H9 (cell line): ENCODE results near the gene PIAS1. TPM values are rescaled to one million over a fixed set of nuclear protein-coding genes. Genes with fewer than 3 reads are reported as not detected.

Source experiments
- DNase-seq: peaks from one replicate; pipeline ENCODE4 v3.0.0-alpha.2; 2017
- H2AFZ ChIP-seq: one replicate; pipeline ENCODE4 v1.6.1; 2013; ENCODE audit warnings: mild to moderate bottlenecking, low read length, control low read depth, moderate library complexity
- H2AK5ac ChIP-seq: 2 replicates; pipeline ENCODE4 v1.6.1; 2013; ENCODE audit warnings: low read length, control low read depth, mixed read lengths; ENCODE audit not compliant: insufficient read length
- H2BK120ac ChIP-seq: one replicate; pipeline ENCODE4 v1.6.1; 2013; ENCODE audit warnings: low read depth, mild to moderate bottlenecking, low read length, control low read depth, inconsistent platforms; ENCODE audit not compliant: poor library complexity, severe bottlenecking
- H2BK12ac ChIP-seq: 2 replicates; pipeline ENCODE4 v1.6.1; 2013; ENCODE audit warnings: low read length, control low read depth, mixed read lengths, low read depth; ENCODE audit not compliant: insufficient read length
- H2BK15ac ChIP-seq: 2 replicates; pipeline ENCODE4 v1.6.1; 2013; ENCODE audit warnings: low read depth, low read length, control low read depth
- H2BK20ac ChIP-seq: one replicate; pipeline ENCODE4 v1.6.1; 2013; ENCODE audit warnings: low read depth, mild to moderate bottlenecking, low read length, control low read depth, inconsistent platforms; ENCODE audit not compliant: poor library complexity, severe bottlenecking
- H2BK5ac ChIP-seq: 2 replicates; pipeline ENCODE4 v1.6.1; 2013; ENCODE audit warnings: low read length, control low read depth, mixed read lengths; ENCODE audit not compliant: insufficient read length
- H3K14ac ChIP-seq: 2 replicates; pipeline ENCODE4 v1.6.1; 2013; ENCODE audit warnings: low read length, control low read depth; ENCODE audit not compliant: insufficient read depth
- H3K18ac ChIP-seq: 2 replicates; pipeline ENCODE4 v1.6.1; 2013; ENCODE audit warnings: low read depth, mild to moderate bottlenecking, mixed read lengths, low read length, control low read depth; ENCODE audit not compliant: insufficient read length
- H3K23ac ChIP-seq: 2 replicates; pipeline ENCODE4 v1.6.1; 2013; ENCODE audit warnings: low read length, control low read depth, mixed read lengths, low read depth; ENCODE audit not compliant: insufficient read length
- H3K23me2 ChIP-seq: 2 replicates; pipeline ENCODE4 v1.6.1; 2013; ENCODE audit warnings: low read depth, mild to moderate bottlenecking, mixed read lengths, low read length, control low read depth; ENCODE audit not compliant: insufficient read length, poor library complexity, severe bottlenecking
- H3K27ac ChIP-seq: 2 replicates; pipeline ENCODE4 v1.5.1; 2013; ENCODE audit warnings: low read length, control low read depth, mixed read lengths, low read depth; ENCODE audit not compliant: insufficient read length
- H3K27me3 ChIP-seq: 2 replicates; pipeline ENCODE4 v1.6.1; 2013; ENCODE audit warnings: low read length, control low read depth, inconsistent platforms; ENCODE audit not compliant: insufficient read depth
- H3K4ac ChIP-seq: 2 replicates; pipeline ENCODE4 v1.6.1; 2013; ENCODE audit warnings: low read depth, mild to moderate bottlenecking, control low read depth, inconsistent platforms, low read length, moderate library complexity
- H3K4me1 ChIP-seq: 2 replicates; pipeline ENCODE4 v1.6.1; 2013; ENCODE audit warnings: low read length, control low read depth, inconsistent platforms; ENCODE audit not compliant: insufficient read depth
- H3K4me2 ChIP-seq: 2 replicates; pipeline ENCODE4 v1.6.1; 2013; ENCODE audit warnings: low read length, control low read depth, mixed read lengths; ENCODE audit not compliant: insufficient read length, insufficient read depth
- H3K56ac ChIP-seq: 2 replicates; pipeline ENCODE4 v1.6.1; 2013; ENCODE audit warnings: low read depth, mild to moderate bottlenecking, mixed read lengths, low read length, control low read depth; ENCODE audit not compliant: insufficient read length
- H3K79me1 ChIP-seq: 2 replicates; pipeline ENCODE4 v1.6.1; 2013; ENCODE audit warnings: low read depth, mild to moderate bottlenecking, moderate library complexity, low read length, control low read depth, inconsistent platforms; ENCODE audit not compliant: insufficient read depth, poor library complexity, severe bottlenecking
- H3K79me2 ChIP-seq: 2 replicates; pipeline ENCODE4 v1.6.1; 2013; ENCODE audit warnings: low read length, control low read depth, inconsistent platforms; ENCODE audit not compliant: insufficient read depth
- H3K9ac ChIP-seq: 2 replicates; pipeline ENCODE4 v1.6.1; 2013; ENCODE audit warnings: low read length, control low read depth, mixed read lengths; ENCODE audit not compliant: insufficient read length; ENCODE audit errors: extremely low read depth
- H3K9me3 ChIP-seq: one replicate; pipeline ENCODE4 v1.6.1; 2013; ENCODE audit warnings: low read depth, low read length, inconsistent platforms; ENCODE audit not compliant: control insufficient read depth
- H3T11ph ChIP-seq: one replicate; pipeline ENCODE4 v1.6.1; 2013; ENCODE audit warnings: mild to moderate bottlenecking, low read length, control low read depth, inconsistent platforms
- H4K20me1 ChIP-seq: one replicate; pipeline ENCODE4 v1.6.1; 2013; ENCODE audit not compliant: control insufficient read depth, insufficient read length, insufficient read depth
- H4K5ac ChIP-seq: 2 replicates; pipeline ENCODE4 v1.6.1; 2013; ENCODE audit warnings: low read depth, mild to moderate bottlenecking, mixed read lengths, low read length, control low read depth; ENCODE audit not compliant: insufficient read length
- H4K8ac ChIP-seq: replicated peaks from 2 replicates; pipeline ENCODE4 v1.6.1; 2013; ENCODE audit warnings: low read length, control low read depth, mixed read lengths, low read depth; ENCODE audit not compliant: insufficient read length
- H4K91ac ChIP-seq: 2 replicates; pipeline ENCODE4 v1.6.1; 2013; ENCODE audit warnings: low read depth, mild to moderate bottlenecking, moderate library complexity, mixed read lengths, low read length, control low read depth; ENCODE audit not compliant: insufficient read length
- H3K27ac Mint-ChIP-seq, 3 experiments: 2 replicates in 2 of 3; 3 replicates in 1 of 3; pipeline ENCODE4 v1.8.0; 2020 to 2021; ENCODE audit warnings: mixed read lengths in 3 of 3, mild to moderate bottlenecking in 1 of 3, moderate library complexity in 1 of 3
- H3K27me3 Mint-ChIP-seq: 2 replicates; pipeline ENCODE4 v1.8.0; 2021; ENCODE audit warnings: low read depth, mild to moderate bottlenecking, moderate library complexity, mixed read lengths
- H3K36me3 Mint-ChIP-seq, 3 experiments: 2 replicates in 2 of 3; 3 replicates in 1 of 3; pipeline ENCODE4 v1.8.0; 2020 to 2021; ENCODE audit warnings: low read depth in 3 of 3, mixed read lengths in 3 of 3; ENCODE audit not compliant: insufficient read depth in 1 of 3
- H3K4me1 Mint-ChIP-seq, 2 experiments: 2 replicates each; pipeline ENCODE4 v1.8.0; 2020; ENCODE audit warnings: mixed read lengths in 2 of 2
- H3K4me3 Mint-ChIP-seq, 2 experiments: 2 replicates in 1 of 2; 3 replicates in 1 of 2; pipeline ENCODE4 v1.8.0; 2020 to 2021; ENCODE audit warnings: mild to moderate bottlenecking in 2 of 2, mixed read lengths in 2 of 2, moderate library complexity in 1 of 2
- H3K9me3 Mint-ChIP-seq, 2 experiments: 2 replicates in 1 of 2; 3 replicates in 1 of 2; pipeline ENCODE4 v1.8.0; 2020; ENCODE audit warnings: mild to moderate bottlenecking in 2 of 2, mixed read lengths in 2 of 2, moderate library complexity in 1 of 2
- CTCF ChIP-seq: fragments of 200-600 bp; sonication (generic); conservative IDR thresholded peaks from 3 replicates; pipeline ENCODE4 v1.8.0; 2021; ENCODE audit warnings: antibody characterized with exemption, mild to moderate bottlenecking
- WGBS: extraction: QIAGEN DNeasy Blood & Tissue Kit; methylation state at CpG from one replicate; pipeline ENCODE4 v1.1.7; 2013; ENCODE audit warnings: missing lambda C conversion rate, low lambda C conversion rate, mixed read lengths; ENCODE audit not compliant: insufficient read length; ENCODE audit errors: extremely low coverage; 5-methylcytosine and 5-hydroxymethylcytosine counted together
- total RNA-seq: library from RNA; stranded (reverse); gene quantifications from 2 replicates; pipeline ENCODE4 v1.2.1, GENCODE V29; 2021

PIAS1 gene
- total RNA-seq, 1 experiment from 2014 or later = 31.1 TPM

GRCh38 chr15:68235022-68235421 lies 180.9 kb downstream of the PIAS1 start:
- H3K9me3 ChIP-seq = no peaks in the 10 kb centered on the region
- H2BK5ac ChIP-seq = no peak overlapping the region
- H3K23me2 ChIP-seq = peaks cover 1% of the 10 kb centered on the region
- no peak overlapping the region for H3K9ac ChIP-seq
- Mint-ChIP-seq H3K27me3 (peaks cover 16% of the 10 kb centered on the region), H3K9me3 (no peaks in the 10 kb centered on the region), H3K4me1 (peaks cover 16 to 25% of the 10 kb centered on the region in 2 experiments), H3K4me3 (no peak overlapping the region), H3K36me3 (no peaks in the 10 kb centered on the region; a peak in 1 of 7 replicates), H3K27ac (no peak overlapping the region)
- no peak for DNase-seq
- TF ChIP-seq CTCF = no peak
- no peak overlapping the region for H2BK15ac ChIP-seq
- H3K79me2 ChIP-seq = no peaks in the 10 kb centered on the region; the same call in 1 of the 2 replicates
- H3K23ac ChIP-seq = no peak overlapping the region
- H3K4ac ChIP-seq = no peak overlapping the region
- no peak overlapping the region for H2AFZ ChIP-seq
- H2BK120ac ChIP-seq = no peak overlapping the region
- H3K27ac ChIP-seq = no peak overlapping the region
- no peak overlapping the region for H2AK5ac ChIP-seq
- H3K14ac ChIP-seq = no peak overlapping the region
- WGBS = no CpG with 5 or more reads among the region's 4 CpGs
- no peak overlapping the region for H3K4me2 ChIP-seq
- no peak overlapping the region for H2BK20ac ChIP-seq
- no peaks in the 10 kb centered on the region for H3K79me1 ChIP-seq
- no peak overlapping the region for H3K18ac ChIP-seq
- H4K91ac ChIP-seq = no peak overlapping the region
- H3K4me1 ChIP-seq = no peaks in the 10 kb centered on the region; the same call in 1 of the 2 replicates
- no peak overlapping the region for H4K8ac ChIP-seq
- H3K27me3 ChIP-seq = no peaks in the 10 kb centered on the region
- no peaks in the 10 kb centered on the region for H4K20me1 ChIP-seq
- H2BK12ac ChIP-seq = no peak overlapping the region
- H3K56ac ChIP-seq = no peak overlapping the region
- H3T11ph ChIP-seq = no peak overlapping the region
- H4K5ac ChIP-seq = no peak overlapping the region
